Measurements from ENCODE around the gene MIDN.

DNA sequence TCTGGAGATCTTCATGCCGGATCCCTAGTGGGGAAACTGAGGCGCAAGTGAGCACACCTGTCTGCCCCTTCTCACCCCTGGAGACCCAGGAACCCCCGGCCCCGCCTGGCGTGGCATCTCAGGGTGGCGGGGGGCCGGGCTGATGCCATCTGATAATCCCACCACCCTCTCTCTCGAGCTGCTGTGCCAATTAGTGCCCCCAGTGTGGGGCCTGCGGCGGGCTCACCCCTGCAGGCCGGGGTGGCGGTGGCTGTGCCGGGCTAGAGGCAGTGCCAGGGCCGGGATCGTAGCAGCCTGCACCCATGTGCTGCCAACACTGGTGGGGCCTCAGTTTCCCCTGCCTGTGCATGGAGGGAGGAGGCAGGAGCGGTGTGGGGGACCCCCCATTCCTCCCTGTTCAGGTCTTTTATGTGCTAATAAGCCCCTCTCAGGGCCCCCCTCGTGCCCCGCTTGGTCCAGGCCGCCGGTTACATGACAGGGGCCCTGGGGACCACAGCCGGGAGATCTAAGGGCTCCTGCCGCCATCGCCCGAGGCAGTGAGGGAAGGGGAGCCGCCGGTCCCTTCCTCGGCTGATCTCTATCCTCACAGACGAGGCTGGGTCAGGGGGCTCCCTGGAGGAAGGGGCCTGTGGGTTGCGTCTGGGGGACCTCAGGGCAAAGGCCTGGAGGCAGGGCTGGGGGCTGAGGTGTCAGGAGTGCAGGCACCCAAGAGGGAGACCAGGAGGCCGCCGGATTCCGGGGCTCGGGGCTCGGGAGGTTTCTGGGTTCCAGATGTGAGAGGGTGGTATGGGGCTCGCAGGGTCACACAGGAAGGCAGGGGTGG, 45.6 kb downstream of the MIDN start:
- TF ChIP-seq, protein P1, sequence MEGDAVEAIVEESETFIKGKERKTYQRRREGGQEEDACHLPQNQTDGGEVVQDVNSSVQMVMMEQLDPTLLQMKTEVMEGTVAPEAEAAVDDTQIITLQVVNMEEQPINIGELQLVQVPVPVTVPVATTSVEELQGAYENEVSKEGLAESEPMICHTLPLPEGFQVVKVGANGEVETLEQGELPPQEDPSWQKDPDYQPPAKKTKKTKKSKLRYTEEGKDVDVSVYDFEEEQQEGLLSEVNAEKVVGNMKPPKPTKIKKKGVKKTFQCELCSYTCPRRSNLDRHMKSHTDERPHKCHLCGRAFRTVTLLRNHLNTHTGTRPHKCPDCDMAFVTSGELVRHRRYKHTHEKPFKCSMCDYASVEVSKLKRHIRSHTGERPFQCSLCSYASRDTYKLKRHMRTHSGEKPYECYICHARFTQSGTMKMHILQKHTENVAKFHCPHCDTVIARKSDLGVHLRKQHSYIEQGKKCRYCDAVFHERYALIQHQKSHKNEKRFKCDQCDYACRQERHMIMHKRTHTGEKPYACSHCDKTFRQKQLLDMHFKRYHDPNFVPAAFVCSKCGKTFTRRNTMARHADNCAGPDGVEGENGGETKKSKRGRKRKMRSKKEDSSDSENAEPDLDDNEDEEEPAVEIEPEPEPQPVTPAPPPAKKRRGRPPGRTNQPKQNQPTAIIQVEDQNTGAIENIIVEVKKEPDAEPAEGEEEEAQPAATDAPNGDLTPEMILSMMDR (IDR thresholded peaks at IDR 0.05), result no peak
- no peak for TF ChIP-seq POLR2A (IDR thresholded peaks at IDR 0.05; ENCODE audit: low read depth)
